Measurements from ENCODE around the gene AIFM2.

The AIFM2 gene

GRCh38 chr10:70096705-70097420 is 35.8 kb downstream of the AIFM2 start:
- POLR2A ChIA-PET, result no interaction called here
- Histone ChIP-seq H3K27me3 (replicated peaks in 2 of 5; ENCODE audit: control insufficient read depth in 4 of 5, insufficient read depth in 5 of 5, low read length in 4 of 5) (no peaks in the 10 kb centered on the region), H3K36me3 (ENCODE audit: control insufficient read depth in 4 of 4, insufficient read depth in 4 of 4, low read length in 3 of 4) (peaks cover 0 to 5% (median 2%) of the 10 kb centered on the region in 4 experiments), H3K9me3 (ENCODE audit: control extremely low read depth in 1 of 5, control insufficient read depth in 4 of 5, insufficient read depth in 2 of 5, low read depth in 1 of 5, low read length in 4 of 5) (no peaks in the 10 kb centered on the region), H3K27ac (ENCODE audit: insufficient read depth in 1 of 2, low read depth in 1 of 2, low read length in 2 of 2, poor library complexity in 1 of 2, severe bottlenecking in 2 of 2) (no peak overlapping the region), H3K4me3 (ENCODE audit: control insufficient read depth in 1 of 7, extremely low read depth in 1 of 7, insufficient read depth in 4 of 7, low read depth in 2 of 7, low read length in 6 of 7) (no peak overlapping the region), H3K4me1 (ENCODE audit: control extremely low read depth in 1 of 4, control insufficient read depth in 4 of 4, insufficient read depth in 4 of 4, low read length in 3 of 4) (peaks cover 0 to 6% (median under 1%) of the 10 kb centered on the region in 4 experiments)
- 100% methylated on average over 2 of the region's 5 CpGs for WGBS (ENCODE audit: insufficient coverage)
- DNase-seq, result no peak
- CTCF ChIA-PET, result interaction anchor here (0.5 to 4.9 kb wide), 4 partner anchors 12 to 145 kb away, joined by 3 to 15 read pairs (median 7); no protein-coding TSS in a partner anchor

GRCh38 chr10:70096016-70096704 is 36.5 kb downstream of the AIFM2 start:
- Histone ChIP-seq H3K27me3 (replicated peaks in 2 of 5; ENCODE audit: control insufficient read depth in 4 of 5, insufficient read depth in 5 of 5, low read length in 4 of 5) (no peaks in the 10 kb centered on the region), H3K4me3 (ENCODE audit: control insufficient read depth in 1 of 7, extremely low read depth in 1 of 7, insufficient read depth in 4 of 7, low read depth in 2 of 7, low read length in 6 of 7) (no peak overlapping the region), H3K4me1 (ENCODE audit: control extremely low read depth in 1 of 4, control insufficient read depth in 4 of 4, insufficient read depth in 4 of 4, low read length in 3 of 4) (peaks cover 0 to 8% (median 1%) of the 10 kb centered on the region in 4 experiments), H3K27ac (ENCODE audit: insufficient read depth in 1 of 2, low read depth in 1 of 2, low read length in 2 of 2, poor library complexity in 1 of 2, severe bottlenecking in 2 of 2) (no peak overlapping the region), H3K9me3 (ENCODE audit: control extremely low read depth in 1 of 5, control insufficient read depth in 4 of 5, insufficient read depth in 2 of 5, low read depth in 1 of 5, low read length in 4 of 5) (no peaks in the 10 kb centered on the region), H3K36me3 (ENCODE audit: control insufficient read depth in 4 of 4, insufficient read depth in 4 of 4, low read length in 3 of 4) (peaks cover 0 to 5% (median 2%) of the 10 kb centered on the region in 4 experiments)
- CTCF ChIA-PET, result interaction anchor here (1.6 to 4.9 kb wide), 2 partner anchors 13 to 19 kb away, joined by 11 to 15 read pairs; no protein-coding TSS in a partner anchor
- WGBS (ENCODE audit: insufficient coverage), result 100% methylated on average over 1 of the region's 6 CpGs
- DNase-seq, result no peak
- POLR2A ChIA-PET, result no interaction called here

GRCh38 chr10:70094250-70094649 is 38.4 kb downstream of the AIFM2 start:
- CTCF ChIA-PET, result interaction anchor here (1.1 to 4.9 kb wide), 3 partner anchors 15 to 28 kb away, joined by 4 to 15 read pairs (median 6); no protein-coding TSS in a partner anchor
- no peaks in the 10 kb centered on the region for H3K27me3 ChIP-seq (replicated peaks in 2 of 5; ENCODE audit: control insufficient read depth in 4 of 5, insufficient read depth in 5 of 5, low read length in 4 of 5)
- 100% methylated on average over 2 of the region's 2 CpGs for WGBS (ENCODE audit: insufficient coverage)
- H3K27ac ChIP-seq (ENCODE audit: insufficient read depth in 1 of 2, low read depth in 1 of 2, low read length in 2 of 2, poor library complexity in 1 of 2, severe bottlenecking in 2 of 2), result no peak overlapping the region
- peaks cover 0 to 8% (median 1%) of the 10 kb centered on the region in 4 experiments for H3K4me1 ChIP-seq (ENCODE audit: control extremely low read depth in 1 of 4, control insufficient read depth in 4 of 4, insufficient read depth in 4 of 4, low read length in 3 of 4)
- POLR2A ChIA-PET, result no interaction called here
- H3K36me3 ChIP-seq (ENCODE audit: control insufficient read depth in 4 of 4, insufficient read depth in 4 of 4, low read length in 3 of 4), result peaks cover 0 to 5% (median 1%) of the 10 kb centered on the region in 4 experiments
- H3K9me3 ChIP-seq (ENCODE audit: control extremely low read depth in 1 of 5, control insufficient read depth in 4 of 5, insufficient read depth in 2 of 5, low read depth in 1 of 5, low read length in 4 of 5), result no peaks in the 10 kb centered on the region
- DNase-seq, result no peak
- H3K4me3 ChIP-seq (ENCODE audit: control insufficient read depth in 1 of 7, extremely low read depth in 1 of 7, insufficient read depth in 4 of 7, low read depth in 2 of 7, low read length in 6 of 7), result no peak overlapping the region

GRCh38 chr10:70093335-70093944 is 39.2 kb downstream of the AIFM2 start:
- peak in 2 of 3 donors; percentile 18 to 26 for DNase-seq
- CTCF ChIA-PET, result interaction anchor here (1.0 to 4.9 kb wide), 6 partner anchors 10 to 53 kb away, joined by 3 to 15 read pairs (median 4); partner anchors contain the start of gene TYSND1
- POLR2A ChIA-PET, result no interaction called here
- H3K27me3 ChIP-seq (replicated peaks in 2 of 5; ENCODE audit: control insufficient read depth in 4 of 5, insufficient read depth in 5 of 5, low read length in 4 of 5), result no peaks in the 10 kb centered on the region
- H3K4me1 ChIP-seq (ENCODE audit: control extremely low read depth in 1 of 4, control insufficient read depth in 4 of 4, insufficient read depth in 4 of 4, low read length in 3 of 4), result peaks cover 0 to 8% (median 1%) of the 10 kb centered on the region in 4 experiments
- 55% methylated on average over 4 of the region's 9 CpGs for WGBS (ENCODE audit: insufficient coverage)
- no peak overlapping the region for H3K27ac ChIP-seq (ENCODE audit: insufficient read depth in 1 of 2, low read depth in 1 of 2, low read length in 2 of 2, poor library complexity in 1 of 2, severe bottlenecking in 2 of 2)
- H3K9me3 ChIP-seq (ENCODE audit: control extremely low read depth in 1 of 5, control insufficient read depth in 4 of 5, insufficient read depth in 2 of 5, low read depth in 1 of 5, low read length in 4 of 5), result no peaks in the 10 kb centered on the region
- no peak overlapping the region for H3K4me3 ChIP-seq (ENCODE audit: control insufficient read depth in 1 of 7, extremely low read depth in 1 of 7, insufficient read depth in 4 of 7, low read depth in 2 of 7, low read length in 6 of 7)
- H3K36me3 ChIP-seq (ENCODE audit: control insufficient read depth in 4 of 4, insufficient read depth in 4 of 4, low read length in 3 of 4), result peaks cover 0 to 5% (median 1%) of the 10 kb centered on the region in 4 experiments

- ChIA-PET CTCF (interaction anchor here (1.0 to 4.9 kb wide), 4 partner anchors 12 to 54 kb away, joined by 3 to 15 read pairs (median 4); partner anchors contain the start of gene TYSND1), POLR2A (interaction anchor here (0.6 kb wide), 1 partner anchor 43 kb away, joined by 6 read pairs; no protein-coding TSS in a partner anchor)
- DNase-seq, result no peak
- Histone ChIP-seq H3K27me3 (replicated peaks in 2 of 5; ENCODE audit: control insufficient read depth in 4 of 5, insufficient read depth in 5 of 5, low read length in 4 of 5) (no peaks in the 10 kb centered on the region), H3K4me1 (ENCODE audit: control extremely low read depth in 1 of 4, control insufficient read depth in 4 of 4, insufficient read depth in 4 of 4, low read length in 3 of 4) (peaks cover 0 to 8% (median 1%) of the 10 kb centered on the region in 4 experiments), H3K9me3 (ENCODE audit: control extremely low read depth in 1 of 5, control insufficient read depth in 4 of 5, insufficient read depth in 2 of 5, low read depth in 1 of 5, low read length in 4 of 5) (no peaks in the 10 kb centered on the region), H3K36me3 (ENCODE audit: control insufficient read depth in 4 of 4, insufficient read depth in 4 of 4, low read length in 3 of 4) (peaks cover 0 to 5% (median 1%) of the 10 kb centered on the region in 4 experiments), H3K4me3 (ENCODE audit: control insufficient read depth in 1 of 7, extremely low read depth in 1 of 7, insufficient read depth in 4 of 7, low read depth in 2 of 7, low read length in 6 of 7) (no peak overlapping the region), H3K27ac (ENCODE audit: insufficient read depth in 1 of 2, low read depth in 1 of 2, low read length in 2 of 2, poor library complexity in 1 of 2, severe bottlenecking in 2 of 2) (no peak overlapping the region)
- WGBS (ENCODE audit: insufficient coverage), result 98% methylated on average over 7 of the region's 7 CpGs
Measured at GRCh38 chr10:70092389-70092718, 40.3 kb downstream of the AIFM2 start.

GRCh38 chr10:70090951-70091350 is 41.7 kb downstream of the AIFM2 start:
- Histone ChIP-seq H3K4me1 (ENCODE audit: control extremely low read depth in 1 of 4, control insufficient read depth in 4 of 4, insufficient read depth in 4 of 4, low read length in 3 of 4) (peaks cover 0 to 8% (median 1%) of the 10 kb centered on the region in 4 experiments), H3K36me3 (ENCODE audit: control insufficient read depth in 4 of 4, insufficient read depth in 4 of 4, low read length in 3 of 4) (peaks cover 0 to 5% (median 1%) of the 10 kb centered on the region in 4 experiments), H3K4me3 (ENCODE audit: control insufficient read depth in 1 of 7, extremely low read depth in 1 of 7, insufficient read depth in 4 of 7, low read depth in 2 of 7, low read length in 6 of 7) (no peak overlapping the region), H3K9me3 (ENCODE audit: control extremely low read depth in 1 of 5, control insufficient read depth in 4 of 5, insufficient read depth in 2 of 5, low read depth in 1 of 5, low read length in 4 of 5) (no peaks in the 10 kb centered on the region), H3K27ac (ENCODE audit: insufficient read depth in 1 of 2, low read depth in 1 of 2, low read length in 2 of 2, poor library complexity in 1 of 2, severe bottlenecking in 2 of 2) (no peak overlapping the region), H3K27me3 (replicated peaks in 2 of 5; ENCODE audit: control insufficient read depth in 4 of 5, insufficient read depth in 5 of 5, low read length in 4 of 5) (no peaks in the 10 kb centered on the region)
- CTCF ChIA-PET, result no interaction called here
- no peak for DNase-seq
- 100% methylated on average over 5 of the region's 5 CpGs for WGBS (ENCODE audit: insufficient coverage)
- POLR2A ChIA-PET, result no interaction called here
